Mesendoderm (in vitro differentiated cells): ENCODE results near the gene TPO.

Experiments used
- DNase-seq: peaks from one replicate; pipeline ENCODE4 v3.0.0; 2013
- H2AK5ac ChIP-seq: 2 replicates; pipeline ENCODE4 v1.6.1; 2013; ENCODE audit warnings: low read length, inconsistent platforms
- H2BK120ac ChIP-seq: 2 replicates; pipeline ENCODE4 v1.6.1; 2013; ENCODE audit warnings: low read depth, mild to moderate bottlenecking, low read length, moderate library complexity, mixed read lengths
- H2BK15ac ChIP-seq: replicated peaks from 2 replicates; pipeline ENCODE4 v1.6.1; 2013; ENCODE audit warnings: low read depth, mild to moderate bottlenecking, moderate library complexity
- H2BK5ac ChIP-seq: 2 replicates; pipeline ENCODE4 v1.6.1; 2013; ENCODE audit warnings: low read length, inconsistent platforms
- H3K18ac ChIP-seq: 2 replicates; pipeline ENCODE4 v1.6.1; 2013; ENCODE audit warnings: mild to moderate bottlenecking, low read length, mixed read lengths
- H3K23ac ChIP-seq: one replicate; pipeline ENCODE4 v1.6.1; 2013; ENCODE audit warnings: low read length
- H3K27ac ChIP-seq: 2 replicates; pipeline ENCODE4 v1.5.1; 2013; ENCODE audit warnings: low read depth, mild to moderate bottlenecking, inconsistent platforms, low read length, moderate library complexity
- H3K27me3 ChIP-seq: 2 replicates; pipeline ENCODE4 v1.6.1; 2013; ENCODE audit warnings: low read length, control low read depth, mild to moderate bottlenecking, inconsistent platforms; ENCODE audit not compliant: insufficient read depth, poor library complexity
- H3K36me3 ChIP-seq: 2 replicates; pipeline ENCODE4 v1.6.1; 2013; ENCODE audit warnings: low read length, inconsistent platforms; ENCODE audit not compliant: control insufficient read depth, insufficient read depth
- H3K4ac ChIP-seq: one replicate; pipeline ENCODE4 v1.6.1; 2013; ENCODE audit warnings: low read depth, mild to moderate bottlenecking, low read length, moderate library complexity
- H3K4me1 ChIP-seq: 2 replicates; pipeline ENCODE4 v1.6.1; 2013; ENCODE audit warnings: low read depth, low read length, inconsistent platforms; ENCODE audit not compliant: control insufficient read depth
- H3K4me2 ChIP-seq: 2 replicates; pipeline ENCODE4 v1.6.1; 2013; ENCODE audit warnings: low read length
- H3K4me3 ChIP-seq: 2 replicates; pipeline ENCODE4 v1.5.1; 2013; ENCODE audit warnings: mild to moderate bottlenecking, low read length
- H3K56ac ChIP-seq: one replicate; pipeline ENCODE4 v1.6.1; 2013; ENCODE audit warnings: low read length
- H3K79me1 ChIP-seq: 2 replicates; pipeline ENCODE4 v1.6.1; 2013; ENCODE audit warnings: low read length, inconsistent platforms
- H3K79me2 ChIP-seq: 2 replicates; pipeline ENCODE4 v1.6.1; 2013; ENCODE audit warnings: mild to moderate bottlenecking, low read length; ENCODE audit not compliant: control insufficient read depth, insufficient read depth
- H3K9ac ChIP-seq: 2 replicates; pipeline ENCODE4 v1.6.1; 2013; ENCODE audit warnings: low read length, inconsistent platforms
- H4K5ac ChIP-seq: one replicate; pipeline ENCODE4 v1.6.1; 2013; ENCODE audit warnings: low read length
- H4K8ac ChIP-seq: one replicate; pipeline ENCODE4 v1.6.1; 2013; ENCODE audit warnings: low read depth, mild to moderate bottlenecking, control low read depth, low read length, moderate library complexity
- WGBS: extraction: QIAGEN DNeasy Blood & Tissue Kit; methylation state at CpG from one replicate; pipeline ENCODE4 v1.1.7; 2013; ENCODE audit warnings: low lambda C conversion rate, missing lambda C conversion rate; ENCODE audit not compliant: insufficient coverage; ENCODE audit errors: extremely low coverage; 5-methylcytosine and 5-hydroxymethylcytosine counted together

Gene TPO

DNA sequence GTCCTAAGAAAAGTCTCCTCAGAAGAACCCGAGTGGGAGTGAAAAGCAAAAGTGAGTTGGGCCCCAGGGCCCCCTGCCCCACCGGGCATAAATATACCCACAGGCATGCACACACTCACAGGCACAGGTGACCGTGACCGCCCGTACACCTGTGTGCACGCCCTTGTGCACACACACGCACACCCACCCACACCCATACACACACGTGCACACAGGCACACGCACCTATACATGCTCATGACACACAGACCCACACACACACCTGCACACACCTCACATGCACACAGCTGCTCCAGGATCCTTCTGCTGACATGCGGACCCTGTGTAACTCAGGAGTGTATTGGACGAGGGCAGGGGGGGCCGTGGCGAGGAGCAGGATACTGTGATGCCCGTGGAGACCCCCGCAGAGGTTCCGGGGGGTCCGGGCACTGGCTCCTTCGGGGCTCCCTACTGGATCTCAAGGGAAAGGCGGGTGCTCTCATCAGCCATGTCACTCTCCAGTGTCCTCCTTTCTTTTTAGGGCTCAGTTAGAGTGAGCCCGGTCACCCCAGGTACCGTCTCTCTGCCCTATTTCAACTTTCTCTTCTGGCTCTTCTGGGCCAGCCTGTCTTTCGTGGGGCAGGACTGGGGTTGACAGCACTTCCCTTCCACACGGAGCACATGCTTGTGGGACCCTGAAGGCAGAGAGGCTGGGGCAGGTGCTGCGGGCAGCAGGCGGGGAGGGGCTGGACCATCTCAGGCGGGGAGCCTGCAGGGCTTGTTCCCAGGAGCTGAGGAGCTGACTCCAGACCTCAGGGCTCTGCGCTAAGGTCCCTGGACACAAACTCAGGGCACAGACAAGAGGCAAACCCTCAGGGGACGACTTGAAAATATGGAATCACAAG, 48.5 kb downstream of the TPO start:
- Histone ChIP-seq H3K4me2 (no peak overlapping the region), H4K5ac (no peak overlapping the region), H2BK5ac (no peak overlapping the region), H3K9ac (no peak overlapping the region), H3K4ac (no peak overlapping the region), H3K27me3 (no peaks in the 10 kb centered on the region), H3K4me1 (no peaks in the 10 kb centered on the region), H3K36me3 (no peaks in the 10 kb centered on the region), H3K23ac (no peak overlapping the region), H2AK5ac (no peak overlapping the region), H3K79me1 (no peaks in the 10 kb centered on the region), H3K4me3 (no peak overlapping the region), H3K18ac (no peak overlapping the region), H3K79me2 (no peaks in the 10 kb centered on the region), H2BK15ac (no peak overlapping the region), H3K56ac (no peak overlapping the region), H4K8ac (no peak overlapping the region), H2BK120ac (no peak overlapping the region), H3K27ac (no peak overlapping the region)
- DNase-seq, result no peak
- no CpG with 5 or more reads among the region's 28 CpGs for WGBS

GRCh38 chr2:1462994-1463393, 49.7 kb downstream of the TPO start:
- no peak for DNase-seq
- Histone ChIP-seq H3K4me1 (no peaks in the 10 kb centered on the region), H2BK15ac (no peak overlapping the region), H3K4me3 (no peak overlapping the region), H2BK120ac (no peak overlapping the region), H3K36me3 (no peaks in the 10 kb centered on the region), H3K9ac (no peak overlapping the region), H3K4ac (no peak overlapping the region), H4K5ac (no peak overlapping the region), H3K4me2 (no peak overlapping the region), H3K56ac (no peak overlapping the region), H4K8ac (no peak overlapping the region), H3K27me3 (no peaks in the 10 kb centered on the region), H2AK5ac (no peak overlapping the region), H3K79me2 (no peaks in the 10 kb centered on the region), H3K23ac (no peak overlapping the region), H2BK5ac (no peak overlapping the region), H3K27ac (no peak overlapping the region), H3K79me1 (no peaks in the 10 kb centered on the region), H3K18ac (no peak overlapping the region)
- no CpG with 5 or more reads among the region's 4 CpGs for WGBS

DNA sequence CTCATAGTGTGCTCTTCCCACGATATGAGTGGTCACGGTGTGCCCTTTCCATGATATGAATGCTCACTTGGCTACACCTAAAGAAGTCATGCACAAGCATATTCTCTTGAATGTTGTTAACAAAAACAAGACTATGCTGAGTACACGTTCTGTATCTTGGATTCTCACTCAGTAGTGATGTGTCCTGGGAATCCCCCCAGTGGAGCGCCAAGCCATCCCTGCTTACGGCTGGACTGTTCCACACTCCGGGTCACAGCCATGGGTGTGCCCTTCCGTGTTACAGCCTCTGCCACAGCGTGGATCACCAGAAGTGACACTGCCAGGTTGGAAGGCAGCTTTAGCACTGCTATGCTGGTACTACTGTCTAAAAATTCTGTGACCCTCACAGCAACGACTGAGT, 59.1 kb downstream of the TPO start:
- no peak for DNase-seq
- no peak overlapping the region for H3K4me3 ChIP-seq
- no CpG with 5 or more reads among the region's 9 CpGs for WGBS
- no peak overlapping the region for H4K8ac ChIP-seq
- H3K79me1 ChIP-seq, result no peaks in the 10 kb centered on the region
- no peak overlapping the region for H3K27ac ChIP-seq
- no peaks in the 10 kb centered on the region for H3K36me3 ChIP-seq
- H2BK15ac ChIP-seq, result no peak overlapping the region
- no peak overlapping the region for H3K23ac ChIP-seq
- H3K4ac ChIP-seq, result no peak overlapping the region
- no peaks in the 10 kb centered on the region for H3K4me1 ChIP-seq
- H4K5ac ChIP-seq, result no peak overlapping the region
- H3K27me3 ChIP-seq, result no peaks in the 10 kb centered on the region
- no peak overlapping the region for H3K4me2 ChIP-seq
- no peak overlapping the region for H3K56ac ChIP-seq
- H3K9ac ChIP-seq, result no peak overlapping the region
- H2BK120ac ChIP-seq, result no peak overlapping the region
- H2BK5ac ChIP-seq, result no peak overlapping the region
- no peak overlapping the region for H2AK5ac ChIP-seq
- H3K79me2 ChIP-seq, result no peaks in the 10 kb centered on the region
- no peak overlapping the region for H3K18ac ChIP-seq

- Histone ChIP-seq H3K4ac (no peak overlapping the region), H3K27me3 (no peaks in the 10 kb centered on the region), H3K4me1 (no peaks in the 10 kb centered on the region), H3K9ac (no peak overlapping the region), H2BK15ac (no peak overlapping the region), H2BK5ac (no peak overlapping the region), H2BK120ac (no peak overlapping the region), H3K56ac (no peak overlapping the region), H3K23ac (no peak overlapping the region), H2AK5ac (no peak overlapping the region), H3K18ac (no peak overlapping the region), H3K36me3 (no peaks in the 10 kb centered on the region), H3K4me2 (no peak overlapping the region), H3K27ac (no peak overlapping the region), H4K8ac (no peak overlapping the region), H3K79me2 (no peaks in the 10 kb centered on the region), H3K4me3 (no peak overlapping the region), H3K79me1 (no peaks in the 10 kb centered on the region), H4K5ac (no peak overlapping the region)
- WGBS, result no CpG with 5 or more reads among the region's 30 CpGs
- DNase-seq, result no peak
Observed at GRCh38 chr2:1476617-1477195, 63.4 kb downstream of the TPO start.

DNA sequence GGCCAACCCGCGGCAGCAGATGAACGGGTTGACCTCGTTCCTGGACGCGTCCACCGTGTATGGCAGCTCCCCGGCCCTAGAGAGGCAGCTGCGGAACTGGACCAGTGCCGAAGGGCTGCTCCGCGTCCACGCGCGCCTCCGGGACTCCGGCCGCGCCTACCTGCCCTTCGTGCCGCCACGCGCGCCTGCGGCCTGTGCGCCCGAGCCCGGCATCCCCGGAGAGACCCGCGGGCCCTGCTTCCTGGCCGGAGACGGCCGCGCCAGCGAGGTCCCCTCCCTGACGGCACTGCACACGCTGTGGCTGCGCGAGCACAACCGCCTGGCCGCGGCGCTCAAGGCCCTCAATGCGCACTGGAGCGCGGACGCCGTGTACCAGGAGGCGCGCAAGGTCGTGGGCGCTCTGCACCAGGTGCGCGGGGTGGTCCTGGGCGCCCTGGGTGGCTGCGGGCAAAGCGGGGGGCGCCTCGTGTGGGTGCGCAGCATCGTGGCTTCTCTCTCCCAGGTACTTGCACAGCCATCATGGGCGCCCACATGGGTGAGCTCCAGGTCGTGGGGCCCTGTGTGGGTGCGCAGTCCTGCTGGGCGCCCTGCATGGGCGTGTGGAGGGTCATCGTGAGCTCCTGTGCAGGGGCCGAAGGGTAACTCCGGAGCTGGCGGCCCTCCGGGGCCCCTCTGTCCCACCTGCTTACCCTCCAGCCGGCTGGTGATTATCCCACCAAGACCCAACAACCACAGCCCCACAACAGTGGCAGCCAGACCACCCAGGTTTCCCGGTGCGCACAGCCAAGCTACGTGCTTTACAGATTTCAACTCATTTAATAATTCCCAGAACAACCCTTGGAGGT, 64.2 kb downstream of the TPO start:
- Histone ChIP-seq H2BK5ac (no peak overlapping the region), H3K27me3 (no peaks in the 10 kb centered on the region)
- no CpG with 5 or more reads among the region's 76 CpGs for WGBS

More for the DNA sequence above, 64.2 kb downstream of the TPO start:
- Histone ChIP-seq H3K9ac (no peak overlapping the region), H3K4ac (no peak overlapping the region), H3K27ac (no peak overlapping the region), H2AK5ac (no peak overlapping the region), H3K79me2 (no peaks in the 10 kb centered on the region), H2BK120ac (no peak overlapping the region), H3K56ac (no peak overlapping the region), H3K4me3 (no peak overlapping the region), H4K8ac (no peak overlapping the region), H3K18ac (no peak overlapping the region), H3K4me2 (no peak overlapping the region), H3K23ac (no peak overlapping the region), H3K79me1 (no peaks in the 10 kb centered on the region), H2BK15ac (no peak overlapping the region), H3K4me1 (no peaks in the 10 kb centered on the region), H3K36me3 (no peaks in the 10 kb centered on the region), H4K5ac (no peak overlapping the region)
- no peak for DNase-seq
